Measurements from ENCODE around the gene ZEB1.

Gene ZEB1

GRCh38 chr10:31578951-31579350, 259.9 kb downstream of the ZEB1 start:
- no peak for DNase-seq (ENCODE audit: low read depth in 4 of 4, low spot score in 1 of 4)

All from stimulated activated CD4-positive, alpha-beta T cell treated with anti-CD3 and anti-CD28 coated beads, Interleukin-1b, Interleukin-23, amount 100 ng/mL, for 24 hours (primary cell).